Measurements from ENCODE around the gene AP1S2. TPM values are rescaled to one million over a fixed set of nuclear protein-coding genes. Genes with fewer than 3 reads are reported as not detected.
A peak's percentile ranks its signal among the peaks of the same experiment; 100 is the strongest.

Gene AP1S2
- total and polyA plus RNA-seq, 9 of the 15 experiments (the other 6 are each of a cell fraction or from before 2014, with no cell fraction given): 11.1 to 64.2 (median 25.8) TPM

- TF ChIP-seq MNT (conservative IDR thresholded peaks at IDR 0.05) (peak; percentile 36 to 68; a peak in 3 of 4 replicates), TAF9B (IDR thresholded peaks at IDR 0.05; ENCODE audit: partially characterized antibody) (peak; percentile 58), NR2C2 (CRISPR knock-in tag; IDR thresholded peaks at IDR 0.05) (no peak), NR2C2 (tag; IDR thresholded peaks at IDR 0.05) (no peak), TFAP4 (CRISPR knock-in tag; IDR thresholded peaks at IDR 0.05; ENCODE audit: borderline replicate concordance) (peak; percentile 14; the same call in 1 of the 2 replicates), CREB1 (IDR thresholded peaks at IDR 0.05) (peak; percentile 42), CREB1 (CRISPR knock-in tag; IDR thresholded peaks at IDR 0.05) (no peak), TOE1 (IDR thresholded peaks at IDR 0.05; ENCODE audit: borderline replicate concordance) (0 out of 2 replicates have a peak, but pooled peaks have one; percentile 55), TOE1 (CRISPR knock-in tag; IDR thresholded peaks at IDR 0.05; ENCODE audit: borderline replicate concordance, low read depth) (no peak), GMEB1 (CRISPR knock-in tag; IDR thresholded peaks at IDR 0.05) (no peak), SMAD3 (CRISPR knock-in tag; conservative IDR thresholded peaks at IDR 0.05) (no peak), HMGXB4 (CRISPR knock-in tag; IDR thresholded peaks at IDR 0.05) (no peak), ATF1 (CRISPR knock-in tag; IDR thresholded peaks at IDR 0.05) (no peak), ATF1 (tag; IDR thresholded peaks at IDR 0.05) (peak; percentile 60), L3MBTL2 (IDR thresholded peaks at IDR 0.05) (peak; percentile 42; the same call in 1 of the 2 replicates), RBFOX2 (IDR thresholded peaks at IDR 0.05; ENCODE audit: low read depth, low read length) (peak; percentile 86), HMG20A (CRISPR knock-in tag; conservative IDR thresholded peaks at IDR 0.05) (no peak), C11orf30 (IDR thresholded peaks at IDR 0.05; ENCODE audit: low read depth) (peak; percentile 45; the same call in 1 of the 2 replicates), RHOXF2B (CRISPR knock-in tag; conservative IDR thresholded peaks at IDR 0.05) (no peak), SMAD4 (CRISPR knock-in tag; conservative IDR thresholded peaks at IDR 0.05) (no peak), ZBTB1 (CRISPR knock-in tag; IDR thresholded peaks at IDR 0.05; ENCODE audit: borderline replicate concordance, low read depth) (no peak), ZNF589 (CRISPR knock-in tag; IDR thresholded peaks at IDR 0.05; ENCODE audit: low read depth) (no peak), DLX4 (CRISPR knock-in tag; IDR thresholded peaks at IDR 0.05) (no peak)
Observed at GRCh38 chrX:15789979-15790768, 64.4 kb downstream of the AP1S2 start, which contains the start of gene ZRSR2 (continued).
